RWPE1 (cell line): ENCODE measurements around the gene OR2AT4.

Experiments
- CTCF ChIA-PET: fragments of 350-600 bp; sonication (Branson Sonifier 250); formaldehyde crosslinking; extraction: SDS; loops from one replicate; lab custom pipeline; 2021; lab: Yijun Ruan, JAX
- POLR2A ChIA-PET: fragments of 400-600 bp; formaldehyde crosslinking; extraction: SDS; loops from one replicate; lab custom pipeline; 2020; ENCODE audit warnings: antibody characterized with exemption; ENCODE audit not compliant: low non-redundant PET; lab: Yijun Ruan, JAX
- DNase-seq: peaks from one replicate; pipeline ENCODE4 v3.0.0; 2012; ENCODE audit warnings: low spot score
- H3K27ac ChIP-seq: fragments of 450-650 bp; 2 replicates; pipeline ENCODE4 v1.5.1; 2017
- TF ChIP-seq, protein P1 (sequence below): fragments of 450-650 bp; conservative IDR thresholded peaks from 2 replicates; pipeline ENCODE4 v1.5.1; 2017; ENCODE audit warnings: low read depth, mild to moderate bottlenecking

The OR2AT4 gene

DNA sequence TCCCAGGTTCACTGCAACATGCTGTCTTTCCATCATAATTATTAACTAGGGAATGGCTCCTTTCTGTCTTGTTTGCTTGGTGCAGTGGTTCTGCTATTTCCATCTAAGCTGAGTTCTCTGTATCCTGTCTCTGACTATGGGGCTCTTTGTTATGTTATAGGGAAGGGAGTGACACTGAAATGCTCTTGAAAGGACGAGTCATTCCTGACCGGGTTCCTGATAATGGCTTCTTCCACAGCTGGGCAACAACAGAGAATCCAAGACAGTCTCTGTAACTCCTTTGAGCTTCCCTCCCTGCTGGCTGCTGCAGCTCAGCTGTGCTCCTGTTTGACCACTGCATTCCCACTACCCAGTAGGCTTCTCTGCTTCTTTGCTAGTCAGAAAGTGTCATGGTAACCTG lies 24.1 kb downstream of the OR2AT4 start:
- ChIA-PET CTCF (interaction anchor here (0.6 kb wide), 1 partner anchor 462 kb away, joined by 6 read pairs; no protein-coding TSS in a partner anchor), POLR2A (interaction anchor here (0.6 kb wide), 1 partner anchor 35 kb away, joined by 3 read pairs; no protein-coding TSS in a partner anchor)
- no peak overlapping the region for H3K27ac ChIP-seq
- TF ChIP-seq, protein P1, sequence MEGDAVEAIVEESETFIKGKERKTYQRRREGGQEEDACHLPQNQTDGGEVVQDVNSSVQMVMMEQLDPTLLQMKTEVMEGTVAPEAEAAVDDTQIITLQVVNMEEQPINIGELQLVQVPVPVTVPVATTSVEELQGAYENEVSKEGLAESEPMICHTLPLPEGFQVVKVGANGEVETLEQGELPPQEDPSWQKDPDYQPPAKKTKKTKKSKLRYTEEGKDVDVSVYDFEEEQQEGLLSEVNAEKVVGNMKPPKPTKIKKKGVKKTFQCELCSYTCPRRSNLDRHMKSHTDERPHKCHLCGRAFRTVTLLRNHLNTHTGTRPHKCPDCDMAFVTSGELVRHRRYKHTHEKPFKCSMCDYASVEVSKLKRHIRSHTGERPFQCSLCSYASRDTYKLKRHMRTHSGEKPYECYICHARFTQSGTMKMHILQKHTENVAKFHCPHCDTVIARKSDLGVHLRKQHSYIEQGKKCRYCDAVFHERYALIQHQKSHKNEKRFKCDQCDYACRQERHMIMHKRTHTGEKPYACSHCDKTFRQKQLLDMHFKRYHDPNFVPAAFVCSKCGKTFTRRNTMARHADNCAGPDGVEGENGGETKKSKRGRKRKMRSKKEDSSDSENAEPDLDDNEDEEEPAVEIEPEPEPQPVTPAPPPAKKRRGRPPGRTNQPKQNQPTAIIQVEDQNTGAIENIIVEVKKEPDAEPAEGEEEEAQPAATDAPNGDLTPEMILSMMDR, result no peak
- no peak for DNase-seq

DNA sequence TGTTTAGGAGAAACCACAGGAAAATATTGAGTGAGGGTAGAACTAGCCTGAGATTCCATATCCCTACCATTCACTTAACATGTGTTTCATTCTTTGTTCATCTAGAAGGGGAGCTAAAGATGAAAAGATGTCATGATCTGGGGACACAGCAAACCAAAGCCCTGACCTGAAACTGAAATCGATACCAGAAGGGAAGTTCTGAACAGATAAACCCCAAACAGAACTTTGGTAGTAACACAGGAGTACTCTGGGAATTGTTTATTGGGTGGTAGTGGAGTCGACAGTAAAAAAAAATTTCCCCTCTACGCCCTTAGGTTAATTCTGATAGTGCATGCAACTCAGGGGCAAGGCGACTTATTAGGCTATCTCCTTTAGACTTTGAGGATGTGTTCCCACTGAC lies 27.2 kb downstream of the OR2AT4 start:
- no peak for DNase-seq
- POLR2A ChIA-PET, result no interaction called here

DNA sequence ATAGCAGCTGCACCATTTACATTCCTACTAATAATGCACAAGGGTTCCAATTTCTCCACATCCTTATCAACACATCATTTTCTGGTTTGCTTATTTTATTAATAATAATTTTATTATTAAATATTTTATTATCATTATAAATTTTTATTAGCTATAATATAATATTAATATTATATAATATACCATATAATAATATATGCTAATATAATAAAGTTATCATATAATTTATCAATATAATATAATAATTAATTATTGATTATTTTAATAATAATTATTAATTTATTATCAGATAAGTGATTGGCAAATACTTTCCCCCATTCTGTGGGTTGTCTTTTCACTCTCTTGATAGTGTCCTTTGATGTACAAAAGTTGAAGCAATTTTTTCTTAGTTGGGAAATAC lies 27.7 kb downstream of the OR2AT4 start:
- TF ChIP-seq, protein P1, result no peak
- CTCF ChIA-PET, result no interaction called here
- no peak overlapping the region for H3K27ac ChIP-seq
- POLR2A ChIA-PET, result no interaction called here
- no peak for DNase-seq

More for the DNA sequence above, 27.2 kb downstream of the OR2AT4 start:
- TF ChIP-seq, protein P1, result no peak
- CTCF ChIA-PET, result no interaction called here
- no peak overlapping the region for H3K27ac ChIP-seq

DNA sequence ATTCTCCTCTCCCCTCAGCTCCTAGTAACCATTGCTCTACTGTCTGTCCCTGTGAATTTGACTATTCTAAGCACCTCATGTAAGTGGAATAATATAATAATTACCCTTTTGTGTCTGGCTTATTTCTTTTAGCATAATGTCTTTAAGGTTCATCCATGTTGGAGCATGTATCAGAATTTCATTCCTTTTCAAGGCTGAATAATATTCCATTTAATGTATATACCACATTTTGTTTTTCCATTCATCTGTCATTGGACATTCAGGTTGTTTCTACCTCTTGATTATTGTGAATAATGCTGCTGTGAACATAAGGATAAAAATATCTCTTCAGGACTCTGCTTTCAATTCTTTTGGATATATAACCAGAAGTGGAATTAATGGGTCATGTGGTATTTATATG lies 28.1 kb downstream of the OR2AT4 start:
- no peak for DNase-seq
- no peak overlapping the region for H3K27ac ChIP-seq
- POLR2A ChIA-PET, result no interaction called here
- CTCF ChIA-PET, result interaction anchor here (0.7 kb wide), 1 partner anchor 696 kb away, joined by 3 read pairs; no protein-coding TSS in a partner anchor
- TF ChIP-seq, protein P1, result no peak

DNA sequence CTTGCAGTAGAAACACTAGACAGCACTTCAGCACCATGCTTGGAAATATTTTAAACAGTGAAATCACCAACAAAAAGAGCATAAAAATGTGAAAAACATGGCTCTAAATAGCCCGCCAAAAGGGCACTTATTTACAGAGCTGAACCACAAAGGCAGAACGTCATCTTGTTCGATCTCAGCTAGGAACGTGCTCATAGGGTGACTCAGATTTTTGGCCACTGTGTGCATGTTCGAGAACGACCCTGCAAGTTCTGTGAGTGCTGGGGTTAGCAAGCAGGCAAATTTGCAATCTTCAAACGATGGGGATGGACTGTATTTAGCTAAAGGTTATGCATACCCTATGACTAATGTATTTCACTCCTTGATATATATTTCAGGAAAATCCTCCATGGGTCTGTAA lies 30.6 kb downstream of the OR2AT4 start:
- POLR2A ChIA-PET, result no interaction called here
- H3K27ac ChIP-seq, result no peak overlapping the region
- DNase-seq, result no peak
- CTCF ChIA-PET, result interaction anchor here (0.6 kb wide), 1 partner anchor 75 kb away, joined by 4 read pairs; no protein-coding TSS in a partner anchor
- TF ChIP-seq, protein P1, result no peak

DNA sequence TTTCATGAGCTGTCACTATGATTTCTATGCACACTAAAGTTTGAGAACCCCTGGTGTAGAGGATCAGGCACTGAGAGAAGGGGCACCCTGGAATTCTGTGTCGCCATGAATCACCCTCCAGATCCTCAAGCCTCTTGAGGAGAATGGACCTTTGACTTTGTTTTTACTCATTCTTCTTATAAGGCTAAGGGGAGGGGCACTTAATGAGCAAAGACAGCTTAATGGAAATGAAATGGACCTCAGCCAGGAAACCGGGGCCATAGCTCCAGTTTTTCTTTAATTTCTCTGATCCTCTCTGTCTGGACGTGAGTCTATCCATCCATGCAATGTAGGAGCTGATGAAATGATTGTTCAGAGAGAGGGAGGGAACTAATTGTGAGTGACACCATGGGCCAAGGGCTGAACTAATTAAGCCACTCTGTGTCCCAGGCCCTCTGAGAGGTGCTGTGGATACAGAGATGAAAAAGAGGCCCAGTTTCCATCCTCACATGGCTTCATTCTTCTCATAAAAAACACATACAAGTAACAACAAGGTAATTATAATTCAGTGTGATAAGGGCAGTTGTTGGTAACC lies 32.8 kb downstream of the OR2AT4 start:
- TF ChIP-seq, protein P1, result no peak
- ChIA-PET POLR2A (no interaction called here), CTCF (interaction anchor here (0.6 to 1.2 kb wide), 2 partner anchors 134 to 243 kb away, joined by 3 to 5 read pairs; no protein-coding TSS in a partner anchor)
- no peak for DNase-seq
- H3K27ac ChIP-seq, result no peak overlapping the region
